ENCODE measurements around the gene TMEM92.
"Not testable (repeated sequence)": the region's sequence is repeated elsewhere in the genome, so short reads cannot be mapped to it uniquely, and the experiment has no call there.

Gene TMEM92

DNA sequence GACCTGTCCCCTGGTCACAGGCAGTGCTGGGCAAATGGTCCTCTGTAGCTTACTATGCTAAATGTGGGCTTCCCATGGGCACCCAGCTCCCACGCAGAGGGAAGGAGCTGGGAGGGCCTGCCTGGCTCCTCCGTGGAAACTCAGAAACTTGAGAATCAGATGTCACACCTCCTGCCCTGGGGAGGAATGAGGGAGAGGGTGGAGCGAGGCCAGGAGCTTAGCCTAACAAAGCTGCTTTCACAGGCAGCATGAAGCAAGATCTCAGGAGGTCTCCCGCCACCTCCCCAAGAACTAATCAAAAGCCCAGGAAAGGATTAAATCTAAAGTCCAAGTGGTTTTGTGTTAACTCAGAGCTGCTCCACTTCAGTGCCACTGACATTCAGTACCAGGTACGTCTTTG lies 38.0 kb downstream of the TMEM92 start:
- Histone ChIP-seq H3K4me3 (replicated peaks; ENCODE audit: insufficient read depth, low read length) (no peak overlapping the region), H3K27me3 (ENCODE audit: insufficient read depth, poor library complexity, severe bottlenecking) (peaks cover 4% of the 10 kb centered on the region), H3K27ac (replicated peaks) (no peak overlapping the region)
- TF ChIP-seq, protein P1, sequence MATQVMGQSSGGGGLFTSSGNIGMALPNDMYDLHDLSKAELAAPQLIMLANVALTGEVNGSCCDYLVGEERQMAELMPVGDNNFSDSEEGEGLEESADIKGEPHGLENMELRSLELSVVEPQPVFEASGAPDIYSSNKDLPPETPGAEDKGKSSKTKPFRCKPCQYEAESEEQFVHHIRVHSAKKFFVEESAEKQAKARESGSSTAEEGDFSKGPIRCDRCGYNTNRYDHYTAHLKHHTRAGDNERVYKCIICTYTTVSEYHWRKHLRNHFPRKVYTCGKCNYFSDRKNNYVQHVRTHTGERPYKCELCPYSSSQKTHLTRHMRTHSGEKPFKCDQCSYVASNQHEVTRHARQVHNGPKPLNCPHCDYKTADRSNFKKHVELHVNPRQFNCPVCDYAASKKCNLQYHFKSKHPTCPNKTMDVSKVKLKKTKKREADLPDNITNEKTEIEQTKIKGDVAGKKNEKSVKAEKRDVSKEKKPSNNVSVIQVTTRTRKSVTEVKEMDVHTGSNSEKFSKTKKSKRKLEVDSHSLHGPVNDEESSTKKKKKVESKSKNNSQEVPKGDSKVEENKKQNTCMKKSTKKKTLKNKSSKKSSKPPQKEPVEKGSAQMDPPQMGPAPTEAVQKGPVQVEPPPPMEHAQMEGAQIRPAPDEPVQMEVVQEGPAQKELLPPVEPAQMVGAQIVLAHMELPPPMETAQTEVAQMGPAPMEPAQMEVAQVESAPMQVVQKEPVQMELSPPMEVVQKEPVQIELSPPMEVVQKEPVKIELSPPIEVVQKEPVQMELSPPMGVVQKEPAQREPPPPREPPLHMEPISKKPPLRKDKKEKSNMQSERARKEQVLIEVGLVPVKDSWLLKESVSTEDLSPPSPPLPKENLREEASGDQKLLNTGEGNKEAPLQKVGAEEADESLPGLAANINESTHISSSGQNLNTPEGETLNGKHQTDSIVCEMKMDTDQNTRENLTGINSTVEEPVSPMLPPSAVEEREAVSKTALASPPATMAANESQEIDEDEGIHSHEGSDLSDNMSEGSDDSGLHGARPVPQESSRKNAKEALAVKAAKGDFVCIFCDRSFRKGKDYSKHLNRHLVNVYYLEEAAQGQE (IDR thresholded peaks at IDR 0.05; ENCODE audit: insufficient replicate concordance, low read depth) = no peak
- TF ChIP-seq, protein P2, sequence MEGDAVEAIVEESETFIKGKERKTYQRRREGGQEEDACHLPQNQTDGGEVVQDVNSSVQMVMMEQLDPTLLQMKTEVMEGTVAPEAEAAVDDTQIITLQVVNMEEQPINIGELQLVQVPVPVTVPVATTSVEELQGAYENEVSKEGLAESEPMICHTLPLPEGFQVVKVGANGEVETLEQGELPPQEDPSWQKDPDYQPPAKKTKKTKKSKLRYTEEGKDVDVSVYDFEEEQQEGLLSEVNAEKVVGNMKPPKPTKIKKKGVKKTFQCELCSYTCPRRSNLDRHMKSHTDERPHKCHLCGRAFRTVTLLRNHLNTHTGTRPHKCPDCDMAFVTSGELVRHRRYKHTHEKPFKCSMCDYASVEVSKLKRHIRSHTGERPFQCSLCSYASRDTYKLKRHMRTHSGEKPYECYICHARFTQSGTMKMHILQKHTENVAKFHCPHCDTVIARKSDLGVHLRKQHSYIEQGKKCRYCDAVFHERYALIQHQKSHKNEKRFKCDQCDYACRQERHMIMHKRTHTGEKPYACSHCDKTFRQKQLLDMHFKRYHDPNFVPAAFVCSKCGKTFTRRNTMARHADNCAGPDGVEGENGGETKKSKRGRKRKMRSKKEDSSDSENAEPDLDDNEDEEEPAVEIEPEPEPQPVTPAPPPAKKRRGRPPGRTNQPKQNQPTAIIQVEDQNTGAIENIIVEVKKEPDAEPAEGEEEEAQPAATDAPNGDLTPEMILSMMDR (IDR thresholded peaks at IDR 0.05; ENCODE audit: insufficient read depth, low read length) = no peak
- TF ChIP-seq GABPA (IDR thresholded peaks at IDR 0.05; ENCODE audit: low read depth) (no peak), POLR2AphosphoS5 (IDR thresholded peaks at IDR 0.05; ENCODE audit: low read depth) (no peak), SPI1 (IDR thresholded peaks at IDR 0.05; ENCODE audit: borderline replicate concordance, low read depth) (no peak)
- no peak for DNase-seq (ENCODE audit: low read depth in 1 of 2, low spot score in 1 of 2)

DNA sequence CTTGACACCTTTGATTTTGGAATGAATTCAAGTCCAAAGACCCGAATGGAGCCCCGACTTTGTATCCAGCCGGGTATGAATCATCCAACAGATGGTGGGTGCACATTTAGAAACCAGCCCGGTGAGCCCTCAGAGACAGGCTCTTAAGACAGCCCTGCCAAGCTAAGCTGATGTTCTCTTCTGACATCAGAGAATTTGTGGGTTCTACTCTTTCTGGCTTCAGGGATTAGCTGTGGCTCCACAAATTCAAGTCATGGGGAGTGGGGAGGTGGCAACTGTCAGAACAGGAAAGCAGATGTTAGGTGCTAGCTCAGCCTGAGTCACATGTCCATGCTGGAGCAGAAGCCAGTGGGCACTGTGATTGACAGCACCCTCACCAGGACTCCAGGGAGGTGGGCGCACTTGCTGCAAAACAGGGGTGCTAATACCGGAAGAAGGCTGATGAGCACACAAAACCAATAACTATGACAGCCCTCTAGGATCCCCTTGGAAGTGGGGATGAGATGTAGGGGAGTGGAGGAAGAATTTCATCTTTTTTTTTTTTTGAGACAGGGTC lies 40.3 kb downstream of the TMEM92 start:
- Histone ChIP-seq H3K4me3 (replicated peaks; ENCODE audit: insufficient read depth, low read length) (no peak overlapping the region), H3K27me3 (ENCODE audit: insufficient read depth, poor library complexity, severe bottlenecking) (peaks cover 4% of the 10 kb centered on the region), H3K27ac (replicated peaks) (no peak overlapping the region)
- TF ChIP-seq, protein P1 (IDR thresholded peaks at IDR 0.05; ENCODE audit: insufficient replicate concordance, low read depth) = no peak
- TF ChIP-seq POLR2AphosphoS5 (IDR thresholded peaks at IDR 0.05; ENCODE audit: low read depth) (no peak), GABPA (IDR thresholded peaks at IDR 0.05; ENCODE audit: low read depth) (no peak), SPI1 (IDR thresholded peaks at IDR 0.05; ENCODE audit: borderline replicate concordance, low read depth) (no peak)
- TF ChIP-seq, protein P2 (IDR thresholded peaks at IDR 0.05; ENCODE audit: insufficient read depth, low read length) = no peak
- no peak for DNase-seq (ENCODE audit: low read depth in 1 of 2, low spot score in 1 of 2)

DNA sequence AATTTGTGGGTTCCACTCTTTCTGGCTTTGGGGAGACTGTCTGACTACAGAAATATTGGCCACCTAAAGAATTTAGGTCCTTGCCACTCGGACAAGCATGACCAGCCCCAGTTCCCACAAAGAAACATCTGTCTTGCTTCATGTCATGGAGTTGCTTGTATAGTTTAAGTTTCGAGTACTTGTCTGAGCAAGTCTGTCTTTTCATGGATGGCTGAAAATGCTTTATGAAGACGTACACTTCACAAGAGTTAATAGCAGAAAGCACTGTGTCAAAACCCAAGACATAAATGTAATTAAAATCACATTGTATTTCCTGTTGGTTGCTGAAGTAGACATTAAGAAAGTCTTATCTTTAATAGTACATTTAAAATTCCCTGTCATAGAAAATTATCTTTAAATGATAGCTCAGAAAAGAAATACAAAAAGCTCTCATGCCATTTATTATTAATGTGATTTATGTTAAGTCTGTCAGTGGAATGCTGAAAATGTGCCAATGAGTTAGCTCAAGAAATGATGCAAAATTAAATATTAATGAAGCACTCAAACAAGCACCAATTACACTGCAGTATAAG lies 41.8 kb downstream of the TMEM92 start:
- Histone ChIP-seq H3K27me3 (ENCODE audit: insufficient read depth, poor library complexity, severe bottlenecking) (peaks cover 4% of the 10 kb centered on the region), H3K4me3 (replicated peaks; ENCODE audit: insufficient read depth, low read length) (no peak overlapping the region), H3K27ac (replicated peaks) (no peak overlapping the region)
- TF ChIP-seq SPI1 (IDR thresholded peaks at IDR 0.05; ENCODE audit: borderline replicate concordance, low read depth) (no peak), POLR2AphosphoS5 (IDR thresholded peaks at IDR 0.05; ENCODE audit: low read depth) (no peak)
- TF ChIP-seq, protein P2 (IDR thresholded peaks at IDR 0.05; ENCODE audit: insufficient read depth, low read length) = no peak
- no peak for DNase-seq (ENCODE audit: low read depth in 1 of 2, low spot score in 1 of 2)

DNA sequence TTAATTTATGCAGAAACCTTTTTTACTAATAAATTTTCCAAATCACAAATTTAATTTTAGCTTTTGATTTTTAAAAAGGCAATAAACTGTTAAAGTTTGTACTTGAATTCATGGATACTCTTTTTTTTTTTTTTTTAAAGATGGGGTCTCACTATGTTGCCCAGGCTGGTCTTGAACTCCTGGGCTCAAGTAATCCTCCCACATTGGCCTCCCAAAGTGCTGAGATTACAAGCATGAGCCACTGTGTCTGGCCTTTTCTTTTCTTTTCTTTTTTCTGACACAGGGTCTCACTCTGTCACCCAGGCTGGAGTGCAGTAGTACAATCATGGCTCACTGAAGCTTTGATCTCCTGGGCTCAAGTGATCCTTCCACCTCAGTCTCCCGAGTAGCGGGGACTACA lies 42.4 kb downstream of the TMEM92 start:
- not testable (repeated sequence) for DNase-seq (ENCODE audit: low read depth in 1 of 2, low spot score in 1 of 2); H3K27me3 ChIP-seq (ENCODE audit: insufficient read depth, poor library complexity, severe bottlenecking); H3K4me3 ChIP-seq (replicated peaks; ENCODE audit: insufficient read depth, low read length); H3K27ac ChIP-seq (replicated peaks)
